ENCODE data around the gene SYK.

SYK gene

DNA sequence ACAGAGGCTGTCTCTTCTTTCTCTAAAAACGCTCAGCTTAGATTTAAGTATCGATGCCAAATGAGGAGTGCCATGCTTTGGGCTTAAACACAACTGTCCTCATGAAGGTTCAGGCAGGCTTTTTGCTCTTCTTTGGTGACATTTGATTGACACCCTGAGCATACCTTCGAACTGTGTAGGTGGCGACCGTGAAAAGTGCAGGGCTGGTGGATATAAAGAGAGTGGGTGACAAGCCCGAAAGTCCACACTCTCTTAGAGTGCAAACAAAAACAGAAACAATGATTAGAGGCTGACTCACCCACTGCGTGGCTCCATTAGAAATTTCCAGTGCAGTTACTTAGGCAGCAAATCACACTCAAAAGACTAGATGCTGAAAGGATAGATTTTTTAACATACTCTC is 141.7 kb downstream of the SYK start:
- no peak for DNase-seq (ENCODE audit: low read depth, low spot score)

DNA sequence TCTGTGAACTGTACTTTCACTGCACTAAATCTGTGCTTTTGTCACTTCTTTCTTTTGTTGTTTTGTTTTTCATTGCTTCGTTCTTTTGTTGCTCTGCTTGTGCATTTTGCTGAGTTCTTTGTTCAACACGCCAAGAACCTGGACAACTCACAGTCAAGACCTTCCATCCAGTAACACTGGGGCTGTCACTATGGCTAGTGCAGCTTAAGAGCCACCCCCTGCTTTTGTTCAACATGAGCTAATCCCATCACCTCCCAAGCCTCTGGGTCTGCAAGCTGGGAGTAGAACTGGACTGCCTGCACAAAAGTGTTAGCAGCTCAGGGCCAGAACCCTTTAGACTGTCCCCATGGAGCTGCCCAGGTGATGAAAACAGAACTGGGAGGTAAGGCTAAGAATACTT is 143.7 kb downstream of the SYK start:
- DNase-seq (ENCODE audit: low read depth, low spot score): no peak

DNA sequence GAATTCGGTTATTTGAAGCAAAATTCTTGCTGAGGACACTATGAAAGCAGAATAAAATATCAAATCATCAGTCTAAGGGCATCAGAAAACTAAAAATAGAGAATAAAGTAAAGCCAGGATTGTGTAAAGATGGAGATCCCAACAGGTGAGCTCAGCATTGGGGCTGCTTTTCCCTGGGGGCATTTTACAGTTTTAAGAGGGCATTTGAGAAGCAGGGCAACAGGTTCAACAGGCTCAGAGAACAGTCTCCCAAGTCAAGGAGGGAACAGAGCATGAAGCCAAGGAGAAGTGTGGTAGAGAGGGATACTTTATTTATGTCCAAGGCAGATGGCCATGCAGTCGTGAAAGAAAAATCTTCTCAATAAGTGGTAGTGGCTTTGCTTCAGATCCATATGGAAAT is 145.4 kb downstream of the SYK start:
- no peak for DNase-seq (ENCODE audit: low read depth, low spot score)

All from activated CD4-positive, CD25-positive, alpha-beta regulatory T cell treated with anti-CD3 and anti-CD28 coated beads, Interleukin-2, amount 50 U/mL, for 16 hours (primary cell).